HG03439 (cell line): ENCODE data around the gene TSACC.
A peak's percentile ranks its signal among the peaks of the same experiment; 100 is the strongest.
"Not testable (repeated sequence)": the region's sequence is repeated elsewhere in the genome, so short reads cannot be mapped to it uniquely, and the experiment has no call there.

Source experiments
- ATAC-seq: cut with Tn5 transposase; IDR thresholded peaks from one replicate; pipeline ENCODE4 v1.9.1; 2021; ENCODE audit warnings: mild to moderate bottlenecking, moderate library complexity; ENCODE audit not compliant: unreplicated experiment

TSACC gene

DNA sequence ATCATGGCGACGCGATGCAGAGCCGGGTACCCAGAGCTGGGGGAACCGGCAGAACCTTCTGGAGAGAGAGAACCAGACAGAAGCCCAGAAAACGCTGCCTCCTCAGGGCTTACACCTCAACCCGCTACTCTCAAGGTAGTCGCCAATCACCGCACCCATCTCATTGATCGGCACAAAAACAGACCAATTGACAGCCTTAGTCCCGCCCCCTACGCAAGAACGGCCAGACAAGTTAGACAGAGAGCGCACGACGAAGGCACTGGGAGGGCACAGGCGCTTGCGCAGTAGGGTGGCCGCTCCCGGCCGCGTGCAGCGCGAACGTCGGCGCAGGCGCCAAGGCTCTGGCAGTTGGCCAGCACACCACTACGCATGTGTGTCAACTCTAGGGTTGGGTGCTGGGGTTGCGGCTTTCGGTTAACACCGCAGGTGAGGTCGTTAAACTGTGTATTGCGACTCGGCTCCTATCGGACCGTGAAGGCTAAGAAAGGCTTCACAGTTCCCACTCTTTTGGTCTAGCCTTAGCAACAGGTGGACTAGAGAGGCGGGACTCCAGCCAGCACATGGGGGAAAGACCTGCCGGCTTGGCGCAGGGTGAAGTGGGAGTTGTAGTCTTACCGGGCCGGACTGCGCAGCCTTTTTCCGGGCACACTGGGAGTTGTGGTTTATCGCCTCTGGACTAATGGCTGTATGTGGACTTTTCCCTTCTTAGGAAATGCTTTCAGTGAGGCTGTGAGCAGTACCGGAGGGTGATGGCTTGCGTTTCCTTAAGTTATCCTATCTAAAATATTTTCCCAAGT is at the start of gene TSACC, which contains the start of gene CCT3:
TSACC (plus strand) TSS at position 347 of the 797 bp plus-strand sequence. CDS start 1,232 bp downstream, outside the sequence.
CCT3 (minus strand) TSS at position 113 of the 797 bp plus-strand sequence; CDS start at position 5, 108 bp downstream.
- peak; percentile 96 for ATAC-seq

DNA sequence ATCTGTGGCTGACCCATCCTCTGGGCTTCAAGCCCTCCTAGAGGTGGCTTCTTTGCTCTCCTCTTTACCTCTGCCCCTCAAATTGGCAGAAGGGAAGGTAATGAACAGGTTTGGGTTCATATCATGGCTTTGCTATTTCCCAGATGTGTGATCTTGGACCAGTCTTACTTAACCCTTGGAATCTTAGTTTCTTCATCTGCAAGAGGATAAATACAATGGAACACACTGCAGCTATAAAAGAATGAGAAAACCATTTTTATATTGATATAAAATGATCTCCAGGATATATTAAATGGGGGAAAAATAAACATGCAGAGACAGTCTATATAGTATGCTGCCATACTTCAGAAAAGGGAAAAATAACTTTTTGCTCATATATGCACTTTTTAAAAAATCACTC is 48.5 kb upstream of the TSACC start:
- ATAC-seq: no peak

DNA sequence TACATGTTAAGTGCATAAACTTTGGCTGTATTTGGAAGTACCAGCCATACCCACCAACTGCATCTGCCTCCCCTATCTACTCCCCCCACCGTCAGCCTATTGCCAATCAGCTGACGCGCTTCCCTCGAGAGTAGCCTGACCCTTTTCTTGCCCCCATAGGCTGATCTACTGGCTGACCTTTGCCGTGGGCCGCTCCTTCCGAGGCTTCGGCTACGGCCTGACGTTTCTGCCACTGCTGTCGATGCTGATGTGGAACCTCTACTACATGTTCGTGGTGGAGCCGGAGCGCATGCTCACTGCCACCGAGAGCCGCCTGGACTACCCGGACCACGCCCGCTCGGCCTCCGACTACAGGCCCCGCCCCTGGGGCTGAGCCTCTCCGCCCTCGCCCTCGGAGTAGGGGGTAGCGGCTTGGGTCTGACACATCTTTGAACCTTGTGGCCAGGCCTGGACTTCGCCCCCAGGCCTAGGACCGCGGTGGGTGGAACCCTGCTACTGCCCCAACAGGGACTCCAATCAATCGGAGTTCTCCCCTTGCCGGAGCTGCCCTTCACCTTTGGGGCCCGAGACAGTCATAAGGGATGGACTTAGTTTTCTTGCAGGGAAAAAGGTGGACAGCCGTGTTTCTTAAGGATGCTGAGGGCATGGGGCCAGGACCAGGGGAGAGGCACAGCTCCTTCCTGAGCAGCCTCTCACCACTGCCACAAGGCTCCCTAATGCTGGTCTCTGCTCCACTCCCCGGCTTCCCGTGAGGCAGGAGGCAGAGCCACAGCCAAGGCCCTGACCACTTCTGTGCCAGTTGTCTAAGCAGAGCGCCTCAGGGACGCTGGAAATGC is 46.9 kb upstream of the TSACC start:
- ATAC-seq: no peak

DNA sequence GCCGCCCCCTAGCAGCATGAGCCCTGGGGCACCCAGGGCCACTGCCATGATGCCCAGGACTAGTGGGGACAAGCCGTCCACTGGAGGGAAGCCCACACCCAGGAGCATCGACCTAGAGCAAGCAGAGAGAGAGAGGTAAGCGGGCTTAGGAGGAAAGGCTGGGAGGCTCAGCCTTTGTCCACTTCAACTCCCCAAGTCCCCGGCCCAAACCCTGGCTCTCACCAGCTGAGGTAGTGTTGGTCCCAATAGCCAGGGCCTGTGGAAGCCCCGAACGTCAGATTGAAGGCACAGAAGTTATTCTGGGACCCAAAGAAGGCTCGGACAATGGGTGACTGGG is 45.3 kb upstream of the TSACC start:
- no peak for ATAC-seq

DNA sequence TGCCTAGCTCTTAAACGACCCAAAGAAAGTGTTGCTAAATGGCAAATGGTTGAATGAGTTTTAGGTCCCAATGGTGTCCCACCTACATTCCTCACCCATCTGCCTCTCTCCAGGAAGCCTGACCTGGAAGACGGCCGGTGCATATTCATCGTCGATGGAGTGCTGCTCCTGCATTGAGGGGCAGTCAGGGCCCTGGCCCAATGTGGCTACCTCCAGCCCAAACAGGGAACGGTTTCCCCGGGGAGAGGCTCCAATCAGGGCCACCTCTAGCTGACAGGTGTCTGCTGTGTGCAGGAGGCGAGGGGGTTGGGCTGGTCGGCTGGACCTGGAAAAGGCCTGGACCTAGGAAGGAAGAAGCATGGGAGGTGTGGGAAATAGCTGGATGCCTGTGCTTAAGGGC is 44.4 kb upstream of the TSACC start:
- no peak for ATAC-seq

DNA sequence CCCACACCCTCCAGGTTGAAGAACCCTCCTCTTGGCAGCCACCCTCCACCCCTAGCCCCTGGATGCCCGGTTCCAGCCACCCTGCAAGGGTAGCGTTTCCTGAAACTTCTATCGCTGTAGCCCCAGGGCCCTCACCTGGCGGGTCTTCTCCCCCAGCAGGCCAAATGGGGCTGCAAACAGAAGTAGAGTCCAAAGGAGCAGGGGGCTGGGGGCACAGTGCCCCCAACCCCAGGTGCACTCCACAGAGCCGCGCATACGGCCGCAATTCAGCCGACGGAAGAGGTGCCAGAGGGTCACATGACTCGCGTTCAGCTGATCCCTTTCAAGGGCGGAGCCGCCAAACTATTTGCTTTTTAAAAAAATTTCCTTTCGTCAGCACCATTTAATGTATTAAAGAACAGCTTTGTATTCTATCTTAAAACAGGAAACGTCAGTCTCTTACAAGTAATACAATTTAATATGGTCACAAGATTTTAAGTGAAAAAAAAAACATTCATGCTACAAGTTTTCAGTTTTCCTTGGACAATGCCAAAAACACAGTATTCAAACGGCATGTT is 42.9 kb upstream of the TSACC start, which contains the start of gene GLMP:
GLMP (minus strand) TSS at position 289 of the 557 bp plus-strand sequence; CDS start at position 255, 34 bp downstream.
- ATAC-seq: no peak

DNA sequence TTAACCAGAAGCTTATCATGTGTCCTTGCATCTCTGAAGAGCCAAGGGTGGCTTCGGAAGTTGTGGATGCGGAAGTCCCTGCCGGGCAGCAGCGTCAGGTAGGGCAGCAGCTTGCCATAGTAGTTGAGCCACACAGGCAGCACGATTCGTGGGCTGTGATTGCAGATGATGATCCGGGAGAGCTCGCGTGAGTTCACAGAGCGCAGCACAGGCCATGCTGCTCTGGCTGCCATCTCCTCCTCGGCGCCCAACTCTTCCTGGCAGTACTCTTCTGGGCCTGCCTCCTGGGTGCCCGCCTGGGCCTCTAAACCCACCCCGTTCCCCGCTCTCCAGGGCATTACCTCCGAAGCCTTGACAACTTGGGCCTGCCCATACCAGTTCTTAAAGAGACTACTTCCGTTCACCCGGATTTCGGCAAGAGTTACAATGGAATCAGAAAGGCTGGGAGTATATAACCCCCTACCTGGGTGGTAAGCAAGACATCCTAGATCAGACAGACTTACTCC is 39.4 kb upstream of the TSACC start, which contains the start of gene VHLL:
VHLL (minus strand) TSS at position 456 of the 506 bp plus-strand sequence; CDS start at position 338, 118 bp downstream.
- no peak for ATAC-seq

DNA sequence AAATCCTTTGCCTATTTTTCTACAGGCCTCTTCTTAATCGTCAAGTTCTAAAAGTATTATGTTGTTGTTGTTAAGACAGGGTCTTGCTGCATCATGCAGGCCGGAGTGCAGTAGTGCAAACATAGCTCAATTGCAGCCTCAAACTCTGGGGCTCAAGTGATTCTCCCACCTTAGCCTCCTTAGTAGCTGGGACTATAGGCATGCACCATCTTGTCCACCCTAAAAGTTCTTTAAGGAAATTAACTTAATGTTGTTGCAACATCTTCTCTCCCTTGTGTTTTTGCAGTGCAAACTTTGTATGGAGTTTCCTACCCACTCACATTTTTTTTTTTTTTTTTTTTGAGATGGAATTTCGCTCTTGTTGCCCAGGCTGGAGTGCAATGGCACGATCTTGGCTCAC is 35.1 kb upstream of the TSACC start:
- no peak for ATAC-seq

DNA sequence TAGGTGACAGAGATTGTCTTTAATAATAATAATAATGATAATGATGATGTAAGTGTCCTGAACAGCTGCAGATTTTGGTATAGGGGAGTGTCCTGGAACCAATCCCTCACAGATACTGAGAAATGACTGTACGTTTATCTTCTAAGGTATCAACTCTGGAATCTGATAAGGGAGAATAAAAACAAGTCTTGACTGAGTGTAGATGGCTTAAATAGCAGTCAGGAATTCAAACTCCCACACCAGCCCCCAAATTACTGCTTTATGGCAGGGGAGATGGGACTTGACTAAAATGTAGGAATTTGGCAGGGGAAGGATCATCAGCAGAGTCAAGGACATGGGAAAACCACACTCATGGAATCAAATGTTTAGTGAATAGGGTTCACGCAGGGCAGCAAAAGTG is 33.1 kb upstream of the TSACC start:
- no peak for ATAC-seq

DNA sequence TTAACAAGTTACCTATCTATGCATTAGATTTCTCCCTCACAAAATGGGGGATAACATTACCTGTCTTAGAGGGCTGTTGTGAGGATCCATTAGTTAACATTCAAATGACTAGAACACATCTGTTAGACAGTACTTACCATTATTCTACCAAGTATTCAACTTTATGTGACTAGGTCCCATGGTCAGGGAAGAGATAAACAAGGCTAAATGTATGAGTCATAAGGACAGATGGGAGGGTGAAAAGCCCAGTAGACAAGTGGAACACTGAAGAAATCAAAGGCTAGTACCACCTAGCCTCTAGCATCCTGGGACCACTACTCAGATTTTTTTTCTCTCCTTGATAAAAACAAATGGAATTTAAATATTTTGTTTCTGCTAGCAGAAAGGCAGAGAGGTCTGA is 30.2 kb upstream of the TSACC start:
- ATAC-seq: no peak

DNA sequence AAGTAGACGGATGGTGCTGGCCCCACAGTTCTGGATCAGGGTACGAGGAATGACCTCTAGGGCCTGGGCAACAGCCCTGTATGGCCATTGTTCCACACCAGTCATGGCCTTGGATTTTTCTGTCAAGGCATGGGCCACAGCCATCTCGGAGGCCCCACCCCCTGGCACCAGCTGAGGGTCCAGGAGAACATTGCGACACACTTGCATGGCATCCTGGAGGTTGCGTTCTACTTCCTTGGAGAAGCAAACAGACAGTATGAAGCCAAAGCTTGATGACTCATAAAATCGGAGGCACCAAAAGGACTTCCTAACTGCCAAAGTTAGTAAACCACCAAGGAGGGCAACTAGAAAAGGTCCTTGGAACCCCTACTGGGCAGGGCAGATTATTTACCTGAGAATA is 27.4 kb upstream of the TSACC start:
- no peak for ATAC-seq

DNA sequence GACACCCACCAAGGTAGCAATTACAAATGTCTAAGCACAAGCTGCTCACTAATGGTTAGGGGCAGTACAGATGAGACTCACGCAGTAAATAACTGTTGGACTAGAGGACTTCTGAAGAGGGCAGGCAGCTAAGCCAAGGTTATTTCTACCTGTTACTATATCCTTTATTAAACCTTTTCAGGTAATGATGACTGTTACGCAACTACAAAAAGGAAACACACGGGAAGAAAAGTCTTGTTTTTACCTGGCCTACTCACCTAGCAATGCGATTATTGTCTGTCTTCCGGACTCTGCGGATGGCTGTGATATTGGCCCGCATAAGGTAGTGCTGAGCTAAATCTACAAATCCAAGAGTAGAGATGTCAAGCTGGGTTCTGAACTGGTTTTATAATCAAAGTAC is 21.4 kb upstream of the TSACC start:
- ATAC-seq: no peak

DNA sequence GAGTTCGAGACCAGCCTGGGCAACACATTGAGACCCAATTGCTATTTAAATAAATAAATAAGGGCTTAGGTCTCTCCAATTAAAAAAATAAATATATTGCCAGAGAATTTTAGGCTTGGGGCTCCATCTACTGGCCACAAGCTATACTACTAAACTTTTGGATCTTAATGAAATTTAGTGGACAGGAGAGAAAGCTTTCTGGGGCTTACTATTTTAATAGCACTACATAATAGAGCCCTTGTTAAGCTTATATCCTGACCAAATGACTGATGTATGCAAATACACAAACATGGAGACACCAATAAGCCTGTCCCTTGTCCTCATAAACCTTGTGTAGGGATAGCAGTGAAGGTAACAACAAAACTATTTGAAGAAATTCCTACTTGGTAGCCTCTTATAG is 18.7 kb upstream of the TSACC start:
- no peak for ATAC-seq

DNA sequence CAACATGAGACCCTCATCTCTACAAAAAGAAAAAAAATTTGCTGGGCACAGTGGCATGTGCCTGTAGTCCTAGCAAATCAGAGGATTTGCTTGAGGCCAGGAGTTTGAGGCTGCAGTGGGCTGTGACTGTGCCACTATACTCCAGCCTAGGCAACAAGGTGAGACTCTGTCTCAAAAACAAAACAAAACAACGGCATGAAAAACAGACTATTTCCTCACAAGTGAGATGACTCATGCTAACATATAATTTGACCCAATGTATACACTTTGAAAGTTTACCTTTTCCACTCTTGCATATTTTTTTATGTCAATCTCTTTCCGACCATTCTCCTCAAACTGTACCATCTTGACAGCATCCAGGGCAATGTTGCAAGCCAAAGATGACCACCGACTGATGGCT is 17.8 kb upstream of the TSACC start:
- ATAC-seq: no peak

DNA sequence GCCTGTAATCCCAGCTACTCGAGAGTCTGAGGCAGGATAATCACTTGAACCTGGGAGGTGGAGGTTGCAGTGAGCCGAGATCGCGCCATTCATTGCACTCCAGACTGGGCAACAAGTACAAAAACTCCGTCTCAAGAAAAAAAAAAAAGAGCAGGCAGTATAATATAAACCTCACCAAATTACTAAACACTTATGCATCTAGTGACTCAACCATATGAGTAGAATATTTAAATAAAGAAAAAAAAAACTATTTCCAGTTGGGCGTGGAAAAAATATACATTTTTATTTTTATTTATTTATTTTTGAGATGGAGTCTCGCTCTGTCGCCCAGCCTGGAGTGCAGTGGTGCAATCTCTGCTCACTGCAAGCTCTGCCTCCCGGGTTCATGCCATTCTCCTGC is 15.1 kb upstream of the TSACC start:
- ATAC-seq: not testable (repeated sequence)

DNA sequence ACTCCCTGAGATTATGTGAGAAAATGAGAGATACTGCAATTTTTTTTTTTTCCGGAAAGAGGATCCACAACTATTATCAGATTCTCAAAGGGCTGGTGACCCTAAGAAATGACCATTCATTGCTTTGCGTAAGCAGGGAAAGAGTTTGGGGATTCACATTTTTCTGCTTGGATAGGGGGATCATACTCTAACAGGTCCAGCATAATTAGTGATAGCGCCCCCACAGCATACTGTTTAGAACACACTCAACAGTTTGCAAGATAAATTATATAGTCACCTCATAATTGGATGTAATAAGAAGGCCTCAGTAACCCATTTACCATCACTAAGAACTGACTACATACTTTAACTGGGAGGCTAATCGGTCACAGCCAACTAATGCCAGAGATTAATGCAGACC is 2.1 kb upstream of the TSACC start:
- ATAC-seq: no peak

DNA sequence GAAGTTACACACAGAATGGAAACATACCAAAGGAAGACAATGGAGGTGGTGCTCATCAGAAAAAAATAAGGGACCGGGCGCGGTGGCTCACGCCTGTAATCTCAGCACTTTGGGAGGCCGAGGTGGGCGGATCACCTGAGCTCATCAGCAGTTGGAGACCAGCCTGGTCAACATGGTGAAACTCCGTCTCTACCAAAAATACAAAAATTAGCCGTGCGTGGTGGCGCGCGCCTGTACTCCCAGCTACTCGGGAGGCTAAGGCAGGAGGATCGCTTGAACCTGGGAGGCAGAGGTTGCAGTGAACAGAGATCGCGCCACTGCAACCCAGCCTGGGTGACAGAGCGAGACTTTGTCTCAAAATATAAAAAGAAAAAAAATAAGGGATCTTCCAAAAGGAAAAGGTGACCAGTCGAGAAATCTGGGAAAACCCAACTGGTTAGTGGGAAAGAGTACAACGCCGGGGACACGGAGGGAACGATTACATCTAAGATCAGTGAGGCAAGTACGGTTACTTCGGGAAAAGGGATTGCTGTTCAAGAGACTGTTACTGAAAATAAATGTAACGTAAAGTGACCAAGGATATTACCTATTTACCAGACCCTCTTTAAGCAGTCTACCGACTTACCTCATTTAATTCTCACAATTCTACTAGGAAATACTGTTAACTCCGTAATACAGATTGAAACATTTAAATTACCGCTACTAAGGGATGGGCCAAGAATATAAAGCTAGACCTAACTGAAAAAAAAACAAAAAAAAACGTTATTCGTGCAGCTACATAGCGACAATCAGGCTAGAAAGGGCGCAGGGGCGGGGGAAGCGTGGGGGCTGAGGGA is 1.1 kb upstream of the TSACC start:
- no peak for ATAC-seq

DNA sequence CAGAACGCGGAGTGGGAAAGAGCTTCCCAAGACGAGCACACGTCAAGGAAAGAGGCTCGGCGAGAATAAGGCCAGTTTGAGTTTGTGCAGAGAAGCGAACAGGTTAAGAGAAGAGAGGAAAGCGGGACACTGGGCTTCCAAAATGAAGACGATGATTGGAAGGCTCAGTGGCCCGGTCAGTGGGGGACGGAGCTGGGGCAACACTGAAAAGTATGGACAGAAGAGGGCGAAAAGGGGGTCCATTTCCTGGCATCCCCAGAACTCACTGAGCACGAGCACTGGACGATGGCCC is 492 bp upstream of the TSACC start:
- no peak for ATAC-seq

DNA sequence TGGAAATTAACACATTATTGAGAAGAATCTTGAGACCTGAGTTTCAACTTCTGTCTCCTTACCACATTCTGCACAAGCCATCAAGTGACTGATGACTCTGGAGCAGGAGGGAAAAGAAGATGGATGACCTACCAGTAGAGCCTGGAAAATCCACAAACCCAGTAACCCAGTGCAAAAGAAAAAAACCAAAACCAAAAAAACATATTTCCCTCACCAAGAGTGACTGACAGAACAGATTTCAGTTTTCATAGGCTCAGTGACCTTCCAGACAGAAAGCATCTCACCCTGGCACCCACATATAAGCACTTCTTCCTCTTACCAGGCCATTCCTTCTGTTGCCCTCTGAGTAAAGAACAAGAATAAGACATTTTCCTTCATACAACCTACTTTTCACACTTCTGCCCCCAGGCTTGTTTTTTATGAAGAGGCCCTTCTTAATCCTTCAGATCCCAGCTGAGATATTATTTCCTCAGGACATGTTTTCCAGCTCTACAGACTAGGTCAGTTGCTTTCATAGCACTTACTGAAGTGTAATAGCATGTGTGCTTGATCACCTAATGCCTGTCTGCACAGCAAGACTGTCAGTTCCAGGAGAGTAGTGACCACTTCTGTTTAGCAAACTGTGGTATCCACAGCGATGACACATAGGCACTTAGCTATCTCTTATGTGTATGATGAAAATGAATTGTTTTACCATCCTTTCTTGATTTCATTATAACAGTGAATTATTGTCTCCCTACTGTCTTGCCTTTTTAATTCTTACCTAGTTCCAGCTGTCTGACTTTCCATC is 4.0 kb downstream of the TSACC start:
- no peak for ATAC-seq

DNA sequence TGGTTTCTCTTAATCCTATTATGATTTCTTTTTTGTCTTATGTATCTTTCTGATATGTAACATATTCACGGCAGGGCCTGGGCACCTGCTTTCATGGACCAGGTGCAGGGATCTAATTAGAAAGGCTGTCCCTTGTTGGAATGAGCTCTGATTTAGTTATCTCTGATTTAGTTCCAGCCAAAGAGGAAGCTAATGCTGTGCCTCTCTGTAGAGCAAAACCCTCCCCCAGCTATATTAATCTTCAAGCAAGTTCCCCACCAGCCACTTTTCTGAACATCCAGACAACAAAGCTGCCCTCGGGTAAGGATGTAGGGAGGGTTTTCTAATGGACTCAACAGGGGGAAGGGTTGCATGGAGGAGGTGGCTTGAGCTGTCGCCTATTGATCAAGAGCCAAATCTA is 6.1 kb downstream of the TSACC start:
- ATAC-seq: no peak
